NB4 (cell line): ENCODE measurements around the gene SEZ6L2.
"Not testable (repeated sequence)": the region's sequence is repeated elsewhere in the genome, so short reads cannot be mapped to it uniquely, and the experiment has no call there.

Experiments used
- DNase-seq: peaks from one replicate; pipeline ENCODE4 v3.0.0; 2010; ENCODE audit warnings: low read depth
- H3K4me3 ChIP-seq: one replicate; pipeline ENCODE4 v1.5.1; 2011; ENCODE audit warnings: mild to moderate bottlenecking, low read depth, low read length, moderate library complexity
- MYC ChIP-seq: IDR thresholded peaks from 2 replicates; pipeline ENCODE4 v1.6.1; 2011; ENCODE audit warnings: low read depth, low read length
- POLR2A ChIP-seq: IDR thresholded peaks from 2 replicates; pipeline ENCODE4 v1.6.1; 2011; ENCODE audit warnings: mild to moderate bottlenecking; ENCODE audit not compliant: insufficient read length; ENCODE audit errors: extremely low read depth
- TF ChIP-seq, protein P1 (sequence below): IDR thresholded peaks from 2 replicates; pipeline ENCODE4 v1.6.1; 2011; ENCODE audit warnings: low read depth, low read length
- TF ChIP-seq, protein P2 (sequence below): IDR thresholded peaks from one replicate; pipeline ENCODE4 v1.5.1; 2012; ENCODE audit warnings: low read depth, low read length

The SEZ6L2 gene

DNA sequence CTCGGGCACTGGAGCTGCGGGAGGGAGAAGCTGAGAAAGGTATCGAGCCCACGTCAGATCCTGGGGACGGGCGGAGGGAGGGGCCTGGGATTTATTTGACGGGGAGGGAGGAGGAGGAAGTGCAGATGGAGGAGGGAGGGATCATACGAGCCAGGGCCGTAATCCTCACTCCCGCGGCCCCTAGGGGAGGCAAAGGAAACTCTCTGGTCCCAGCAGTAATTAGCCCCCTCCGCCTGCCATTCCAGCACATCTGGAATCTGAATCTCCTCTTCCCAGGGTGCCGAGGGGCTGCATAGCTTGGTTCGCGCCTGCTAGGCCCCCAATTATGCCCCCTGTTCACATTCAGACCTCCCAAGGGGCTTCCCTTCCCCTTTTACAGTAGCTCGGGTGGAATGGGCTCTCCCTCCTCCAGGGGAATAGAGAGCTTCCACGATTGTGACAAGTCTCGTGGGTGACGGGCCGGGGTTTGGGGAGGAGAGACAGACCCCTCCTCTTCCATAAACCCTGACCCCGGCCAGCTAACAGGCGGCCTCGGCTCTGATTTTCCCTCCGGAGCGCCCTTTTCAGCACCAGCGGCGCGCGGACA is at the start of gene SEZ6L2:
SEZ6L2 (minus strand) TSS at position 35 of the 586 bp plus-strand sequence. CDS start 531 bp downstream, outside the sequence.
- H3K4me3 ChIP-seq: peak within 1 kb of the TSS; percentile 40
- TF ChIP-seq POLR2A: no peak
- TF ChIP-seq, protein P1, sequence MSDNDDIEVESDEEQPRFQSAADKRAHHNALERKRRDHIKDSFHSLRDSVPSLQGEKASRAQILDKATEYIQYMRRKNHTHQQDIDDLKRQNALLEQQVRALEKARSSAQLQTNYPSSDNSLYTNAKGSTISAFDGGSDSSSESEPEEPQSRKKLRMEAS: peak; percentile 75
- peak; percentile 66 for DNase-seq

DNA sequence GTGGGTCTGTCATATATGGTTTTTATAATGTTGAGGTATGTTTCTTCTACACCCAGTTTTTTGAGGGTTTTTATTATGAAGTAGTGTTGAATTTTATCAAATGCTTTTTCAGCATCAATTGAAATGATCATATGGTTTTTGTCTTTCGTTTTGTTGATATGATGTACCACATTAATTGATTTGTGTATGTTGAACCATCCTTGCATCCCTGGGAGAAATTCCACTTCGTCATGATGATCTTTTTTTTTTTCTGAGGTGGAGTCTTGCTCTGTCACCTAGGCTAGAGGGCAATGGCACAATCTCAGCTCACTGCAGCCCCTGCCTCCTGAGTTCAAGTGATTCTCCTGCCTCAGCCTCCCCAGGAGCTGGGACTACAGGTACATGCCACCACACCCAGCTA is 48.5 kb upstream of the SEZ6L2 start:
- H3K4me3 ChIP-seq: no peak overlapping the region
- no peak for DNase-seq
- TF ChIP-seq, protein P2, sequence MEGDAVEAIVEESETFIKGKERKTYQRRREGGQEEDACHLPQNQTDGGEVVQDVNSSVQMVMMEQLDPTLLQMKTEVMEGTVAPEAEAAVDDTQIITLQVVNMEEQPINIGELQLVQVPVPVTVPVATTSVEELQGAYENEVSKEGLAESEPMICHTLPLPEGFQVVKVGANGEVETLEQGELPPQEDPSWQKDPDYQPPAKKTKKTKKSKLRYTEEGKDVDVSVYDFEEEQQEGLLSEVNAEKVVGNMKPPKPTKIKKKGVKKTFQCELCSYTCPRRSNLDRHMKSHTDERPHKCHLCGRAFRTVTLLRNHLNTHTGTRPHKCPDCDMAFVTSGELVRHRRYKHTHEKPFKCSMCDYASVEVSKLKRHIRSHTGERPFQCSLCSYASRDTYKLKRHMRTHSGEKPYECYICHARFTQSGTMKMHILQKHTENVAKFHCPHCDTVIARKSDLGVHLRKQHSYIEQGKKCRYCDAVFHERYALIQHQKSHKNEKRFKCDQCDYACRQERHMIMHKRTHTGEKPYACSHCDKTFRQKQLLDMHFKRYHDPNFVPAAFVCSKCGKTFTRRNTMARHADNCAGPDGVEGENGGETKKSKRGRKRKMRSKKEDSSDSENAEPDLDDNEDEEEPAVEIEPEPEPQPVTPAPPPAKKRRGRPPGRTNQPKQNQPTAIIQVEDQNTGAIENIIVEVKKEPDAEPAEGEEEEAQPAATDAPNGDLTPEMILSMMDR: no peak
- TF ChIP-seq, protein P1: no peak
- TF ChIP-seq POLR2A (no peak), MYC (no peak)

DNA sequence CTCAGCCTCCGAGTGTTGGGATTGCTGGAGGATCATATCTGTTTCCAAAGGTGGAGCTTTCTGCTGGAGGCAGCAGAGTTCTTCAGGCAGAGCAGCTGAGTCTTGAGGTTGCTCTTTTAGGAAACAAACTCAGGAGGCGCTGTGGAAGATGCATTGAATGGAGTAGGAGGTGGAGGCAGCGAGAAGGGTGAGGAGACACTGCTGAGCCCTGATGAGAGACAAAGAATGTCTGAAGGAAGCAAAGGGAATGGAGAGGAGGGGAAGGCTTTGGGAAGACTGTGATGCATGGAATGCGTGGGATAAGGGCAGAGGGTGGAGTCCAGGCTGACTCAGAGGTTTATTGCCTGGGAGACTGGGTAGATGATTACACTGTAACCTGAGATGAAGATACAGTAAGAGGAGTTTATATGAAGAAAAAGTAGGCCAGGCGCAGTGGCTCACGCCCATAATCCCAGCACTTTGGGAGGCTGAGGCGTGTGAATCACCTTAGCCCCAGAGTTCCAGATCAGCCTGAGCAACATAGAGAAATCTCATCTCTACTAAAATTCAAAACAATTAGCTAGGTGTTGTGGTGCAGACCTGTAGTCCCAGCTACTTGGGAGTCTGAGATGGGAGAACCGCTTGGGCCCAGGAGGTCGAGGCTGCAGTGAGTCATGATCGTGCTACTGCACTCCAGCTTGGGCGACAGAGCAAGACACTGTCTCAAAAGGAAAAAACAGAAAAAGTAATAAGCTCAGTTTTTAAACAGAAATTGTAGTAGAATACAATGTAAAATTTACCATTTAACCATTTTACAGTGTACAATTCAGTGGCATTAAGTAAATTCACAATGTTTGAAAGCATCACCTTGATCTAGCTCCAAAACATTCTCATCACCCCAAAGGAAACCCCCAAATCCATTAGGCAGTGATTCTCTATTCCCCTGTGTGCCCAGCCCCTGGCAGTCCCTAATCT is 44.8 kb upstream of the SEZ6L2 start:
- H3K4me3 ChIP-seq: no peak overlapping the region
- TF ChIP-seq, protein P2: peak; percentile 12
- TF ChIP-seq MYC (no peak), POLR2A (no peak)
- DNase-seq: no peak

DNA sequence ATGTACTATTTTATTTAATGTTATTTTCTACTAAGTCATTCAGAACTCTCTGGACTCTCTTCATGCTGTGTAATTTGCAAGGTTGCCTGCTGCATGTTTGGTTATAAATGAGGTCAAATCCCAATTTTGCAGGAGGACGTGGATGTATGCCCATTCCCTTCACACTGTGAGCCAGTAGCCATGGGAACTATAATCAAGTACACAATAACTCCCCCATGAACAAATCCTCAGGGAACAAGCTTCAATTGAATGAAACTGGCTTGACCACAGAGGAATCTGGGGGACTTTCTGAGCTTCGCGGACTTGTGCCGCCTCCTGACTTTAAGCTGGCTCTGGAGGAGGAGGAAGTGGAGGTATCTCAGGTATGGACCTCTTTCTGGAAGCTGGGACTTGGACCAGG is 41.3 kb upstream of the SEZ6L2 start:
- no peak for DNase-seq
- no peak overlapping the region for H3K4me3 ChIP-seq
- TF ChIP-seq MYC (no peak), POLR2A (no peak)
- TF ChIP-seq, protein P1: no peak
- TF ChIP-seq, protein P2: no peak

DNA sequence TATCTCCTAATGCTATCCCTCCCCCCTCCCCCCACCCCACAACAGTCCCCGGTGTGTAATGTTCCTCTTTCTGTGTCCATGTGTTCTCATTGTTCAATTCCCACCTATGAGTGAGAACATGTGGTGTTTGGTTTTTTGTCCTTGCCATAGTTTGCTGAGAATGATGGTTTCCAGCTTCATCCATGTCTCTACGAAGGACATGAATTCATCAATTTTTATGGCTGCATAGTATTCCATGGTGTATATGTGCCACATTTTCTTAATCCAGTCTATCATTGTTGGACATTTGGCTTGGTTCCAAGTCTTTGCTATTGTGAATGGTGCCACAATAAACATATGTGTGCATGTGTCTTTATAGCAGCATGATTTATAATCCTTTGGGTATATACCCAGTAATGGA is 32.4 kb upstream of the SEZ6L2 start:
- H3K4me3 ChIP-seq, DNase-seq: not testable (repeated sequence)

DNA sequence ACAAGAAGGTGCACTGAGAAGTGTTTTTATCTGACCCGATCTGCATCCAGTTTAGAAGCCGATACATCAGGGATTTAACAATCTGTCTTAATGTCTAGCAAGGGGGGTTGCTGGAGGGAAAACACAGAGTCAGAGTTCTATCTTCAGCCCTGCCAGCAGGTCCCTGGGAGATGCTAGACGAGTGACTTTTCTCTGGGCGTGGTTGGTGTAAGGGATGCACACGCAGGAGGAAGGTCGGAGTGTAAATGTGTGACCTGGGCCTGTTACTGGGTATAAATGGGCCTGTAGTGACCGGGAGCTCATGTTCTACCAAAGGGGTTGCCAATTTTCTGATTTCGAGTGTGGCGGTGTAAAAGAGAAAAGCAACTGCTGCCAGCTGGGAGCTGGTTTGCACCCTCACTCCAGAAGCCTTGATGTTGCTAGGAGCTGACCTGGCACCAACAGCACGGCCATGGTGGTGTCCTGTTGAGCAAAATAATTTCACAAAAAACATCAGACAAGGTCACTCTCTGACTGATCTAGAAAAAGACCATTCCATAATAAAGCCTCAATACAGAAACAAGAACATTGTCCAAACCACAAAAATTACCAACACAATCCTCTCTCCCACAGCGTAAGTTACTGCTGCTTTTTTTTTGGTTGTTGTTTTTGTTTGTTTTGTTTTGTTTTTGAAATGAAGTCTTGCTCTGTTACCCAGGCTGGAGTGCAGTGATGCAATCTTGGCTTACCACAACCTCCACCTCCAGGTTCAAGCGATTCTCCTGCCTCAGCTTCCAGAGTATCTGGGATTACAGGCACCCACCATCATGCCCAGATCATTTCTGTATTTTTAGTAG is 27.9 kb upstream of the SEZ6L2 start:
- H3K4me3 ChIP-seq: peak overlapping the region; percentile 67
- no peak for TF ChIP-seq MYC
- no peak for DNase-seq

DNA sequence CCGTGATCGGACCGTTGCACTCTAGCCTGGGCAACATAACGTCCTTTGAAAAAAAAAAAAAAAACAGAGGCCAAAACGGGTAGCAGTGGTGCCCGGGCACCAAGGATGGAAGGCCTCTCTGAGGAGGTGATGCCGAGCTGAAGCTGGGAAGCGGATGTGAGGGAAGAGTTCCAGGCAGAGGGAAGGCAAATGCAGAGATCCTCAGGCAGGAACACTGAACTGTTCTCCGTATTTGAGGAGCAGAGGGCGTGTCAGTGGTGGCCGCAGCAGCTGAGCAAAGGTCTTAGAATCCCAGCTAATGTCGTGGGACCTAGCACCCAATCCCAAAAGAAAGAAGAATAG is 27.3 kb upstream of the SEZ6L2 start:
- no peak for DNase-seq
- TF ChIP-seq MYC (no peak), POLR2A (no peak)
- TF ChIP-seq, protein P2: no peak
- TF ChIP-seq, protein P1: no peak

More for the DNA sequence above, 27.3 kb upstream of the SEZ6L2 start:
- H3K4me3 ChIP-seq: peak overlapping the region; percentile 67
